Gastrocnemius medialis (tissue), 4 donors: ENCODE results near the gene MAT1A.

ENCODE experiments used
- POLR2A ChIP-seq, 2 donors: fragments of 450-650 bp; IDR thresholded peaks; one replicate each; pipeline ENCODE4 v1.6.1; 2017; ENCODE audit warnings: antibody characterized with exemption in 2 of 2, mild to moderate bottlenecking in 2 of 2, moderate library complexity in 2 of 2
- TF ChIP-seq, protein P1 (sequence below), 5 experiments: fragments of 450-650 bp in 3 of 5; fragments of 200-600 bp in 2 of 5; sonication (generic) in 2 of 5; IDR thresholded peaks in 4 of 5; conservative IDR thresholded peaks in 1 of 5; 1 replicate in 4 of 5; 2 replicates in 1 of 5; pipeline ENCODE4 v1.5.1; 2016 to 2019; ENCODE audit warnings: antibody characterized with exemption in 5 of 5, mild to moderate bottlenecking in 3 of 5, moderate library complexity in 3 of 5

DNA sequence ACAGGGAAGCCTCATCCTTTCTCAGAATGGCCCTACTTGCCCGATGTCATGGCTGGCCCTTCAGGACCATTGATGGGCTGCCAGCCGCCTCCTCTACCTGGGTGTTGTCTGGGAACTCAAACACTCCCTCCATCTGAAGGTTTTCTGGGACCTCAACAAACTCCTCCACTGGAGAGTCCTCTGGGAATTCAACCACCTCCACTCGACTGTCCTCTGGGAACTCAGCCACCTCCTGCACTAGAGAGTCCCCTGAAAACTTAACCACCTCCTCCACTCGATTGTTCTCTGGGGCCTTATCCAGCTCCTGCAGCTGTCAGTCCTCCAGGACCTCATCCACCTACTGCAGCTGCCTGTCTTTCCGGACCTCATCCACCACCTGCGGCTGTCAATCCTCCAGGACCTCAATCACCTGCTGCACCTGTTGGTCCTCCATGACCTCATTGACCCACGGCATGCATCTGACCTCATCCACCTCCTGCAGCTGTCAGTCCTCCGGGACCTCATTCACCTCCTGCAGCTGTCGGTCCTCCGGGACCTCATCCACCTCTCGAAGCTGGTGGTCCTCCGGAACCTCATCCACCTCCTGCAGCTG is 37.1 kb downstream of the MAT1A start:
- no peak for TF ChIP-seq POLR2A (IDR thresholded peaks at IDR 0.05)
- TF ChIP-seq, protein P1, sequence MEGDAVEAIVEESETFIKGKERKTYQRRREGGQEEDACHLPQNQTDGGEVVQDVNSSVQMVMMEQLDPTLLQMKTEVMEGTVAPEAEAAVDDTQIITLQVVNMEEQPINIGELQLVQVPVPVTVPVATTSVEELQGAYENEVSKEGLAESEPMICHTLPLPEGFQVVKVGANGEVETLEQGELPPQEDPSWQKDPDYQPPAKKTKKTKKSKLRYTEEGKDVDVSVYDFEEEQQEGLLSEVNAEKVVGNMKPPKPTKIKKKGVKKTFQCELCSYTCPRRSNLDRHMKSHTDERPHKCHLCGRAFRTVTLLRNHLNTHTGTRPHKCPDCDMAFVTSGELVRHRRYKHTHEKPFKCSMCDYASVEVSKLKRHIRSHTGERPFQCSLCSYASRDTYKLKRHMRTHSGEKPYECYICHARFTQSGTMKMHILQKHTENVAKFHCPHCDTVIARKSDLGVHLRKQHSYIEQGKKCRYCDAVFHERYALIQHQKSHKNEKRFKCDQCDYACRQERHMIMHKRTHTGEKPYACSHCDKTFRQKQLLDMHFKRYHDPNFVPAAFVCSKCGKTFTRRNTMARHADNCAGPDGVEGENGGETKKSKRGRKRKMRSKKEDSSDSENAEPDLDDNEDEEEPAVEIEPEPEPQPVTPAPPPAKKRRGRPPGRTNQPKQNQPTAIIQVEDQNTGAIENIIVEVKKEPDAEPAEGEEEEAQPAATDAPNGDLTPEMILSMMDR (IDR thresholded peaks at IDR 0.05 in 4 of 5, conservative IDR thresholded peaks at IDR 0.05 in 1 of 5): no peak
